Muscle of arm (tissue), 12 donors: ENCODE measurements around the gene CAMTA2. TPM values are rescaled to one million over a fixed set of nuclear protein-coding genes. Genes with fewer than 3 reads are reported as not detected.

Experiments
- DNase-seq: peaks from one replicate; pipeline ENCODE4 v3.0.0-alpha.2; 2013
- polyA plus RNA-seq, 12 donors: library from polyadenylated mRNA; unstranded; fragments of 120-200 nt; gene quantifications; one replicate each; pipeline ENCODE4 v1.2.1, GENCODE V29; 2013; ENCODE audit not compliant: insufficient read length in 12 of 12

The CAMTA2 gene
- polyA plus RNA-seq, 12 donors: 13.8 to 52.0 (median 23.3) TPM; not detected in 1

DNA sequence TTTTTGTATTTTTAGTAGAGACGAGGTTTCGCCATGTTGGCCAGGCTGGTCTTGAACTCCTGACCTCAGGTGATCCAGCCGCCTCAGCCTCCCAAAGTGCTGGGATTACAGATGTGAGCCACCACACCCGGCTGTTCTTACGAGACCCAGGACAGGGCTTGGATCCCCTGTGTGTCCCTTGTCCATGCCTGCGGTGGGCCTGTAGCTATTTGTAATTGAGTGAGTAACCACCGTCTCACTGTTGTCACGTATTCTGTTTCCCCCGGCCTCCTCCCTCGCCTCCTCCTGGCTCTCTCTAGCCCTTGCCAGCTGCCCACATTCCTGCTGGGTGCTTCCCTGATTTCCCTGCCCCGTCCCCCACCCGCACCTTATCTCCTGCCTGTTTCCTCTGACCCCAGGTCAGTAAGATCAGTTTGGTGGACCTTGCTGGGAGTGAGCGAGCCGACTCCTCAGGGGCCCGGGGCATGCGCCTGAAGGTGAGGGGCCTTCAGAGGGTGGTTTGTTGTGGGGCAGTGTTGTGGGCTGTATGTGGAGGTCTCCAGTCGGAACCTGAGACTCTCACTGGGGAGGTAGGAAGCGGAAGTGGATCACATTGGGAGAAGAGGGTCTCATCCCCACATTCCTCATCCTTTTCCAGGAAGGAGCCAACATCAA is 15.9 kb upstream of the CAMTA2 start:
- DNase-seq: no peak

GRCh38 chr17:5002121-5002788 is 14.8 kb upstream of the CAMTA2 start:
- DNase-seq: no peak

GRCh38 chr17:5000237-5000639 is 12.8 kb upstream of the CAMTA2 start:
- DNase-seq: no peak

- DNase-seq: no peak
Measured at GRCh38 chr17:4999430-5000093, 12.1 kb upstream of the CAMTA2 start.

GRCh38 chr17:4998732-4999429 is 11.4 kb upstream of the CAMTA2 start:
- no peak for DNase-seq

DNA sequence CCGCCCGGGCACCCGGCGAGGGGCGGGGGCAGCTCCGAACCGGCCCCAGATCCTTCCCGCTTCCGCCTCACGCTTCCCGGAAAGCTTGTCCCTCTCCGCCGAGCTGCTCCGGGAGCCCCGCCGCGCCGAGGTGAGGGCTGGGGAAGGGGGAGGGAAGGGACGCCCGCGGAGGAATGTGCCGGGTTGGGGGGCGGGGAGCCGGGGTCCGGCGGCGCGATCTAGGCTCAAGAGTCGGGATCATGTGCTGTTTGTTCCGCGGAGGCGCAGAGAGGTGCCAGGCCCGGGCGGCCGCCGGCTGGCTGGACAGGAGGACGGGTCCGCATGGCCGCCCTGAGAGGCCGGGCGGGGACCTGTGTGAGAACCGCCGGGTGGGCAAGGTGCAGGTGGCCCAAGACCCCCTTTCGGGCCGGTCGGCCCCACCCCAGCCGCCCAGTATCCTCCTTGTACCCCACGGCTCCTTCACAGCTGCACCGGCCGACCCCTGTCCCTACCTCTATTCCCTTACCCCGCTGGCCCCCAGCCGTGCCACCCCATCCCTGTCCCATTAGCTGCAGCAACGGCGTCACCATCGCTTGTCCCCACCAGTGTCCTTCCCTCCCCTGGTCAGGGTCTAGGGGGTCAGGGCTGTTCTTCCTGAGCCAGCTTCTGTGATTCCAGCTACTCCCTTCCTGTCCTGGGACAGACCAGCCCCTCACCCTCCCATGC is 10.7 kb upstream of the CAMTA2 start:
- peak; percentile 25 for DNase-seq

- DNase-seq: peak; percentile 91
Measured at GRCh38 chr17:4997302-4998026, 10.0 kb upstream of the CAMTA2 start, which contains the start of the genes INCA1 and KIF1C. TSS of gene INCA1 (minus strand) at chr17:4997522. CDS start at chr17:4994437, 3,085 bp downstream. TSS of gene KIF1C (plus strand) at chr17:4997950. CDS start at chr17:5000247, 2,297 bp downstream.

- no peak for DNase-seq
Measured at GRCh38 chr17:4994081-4994595, 6.7 kb upstream of the CAMTA2 start.

DNA sequence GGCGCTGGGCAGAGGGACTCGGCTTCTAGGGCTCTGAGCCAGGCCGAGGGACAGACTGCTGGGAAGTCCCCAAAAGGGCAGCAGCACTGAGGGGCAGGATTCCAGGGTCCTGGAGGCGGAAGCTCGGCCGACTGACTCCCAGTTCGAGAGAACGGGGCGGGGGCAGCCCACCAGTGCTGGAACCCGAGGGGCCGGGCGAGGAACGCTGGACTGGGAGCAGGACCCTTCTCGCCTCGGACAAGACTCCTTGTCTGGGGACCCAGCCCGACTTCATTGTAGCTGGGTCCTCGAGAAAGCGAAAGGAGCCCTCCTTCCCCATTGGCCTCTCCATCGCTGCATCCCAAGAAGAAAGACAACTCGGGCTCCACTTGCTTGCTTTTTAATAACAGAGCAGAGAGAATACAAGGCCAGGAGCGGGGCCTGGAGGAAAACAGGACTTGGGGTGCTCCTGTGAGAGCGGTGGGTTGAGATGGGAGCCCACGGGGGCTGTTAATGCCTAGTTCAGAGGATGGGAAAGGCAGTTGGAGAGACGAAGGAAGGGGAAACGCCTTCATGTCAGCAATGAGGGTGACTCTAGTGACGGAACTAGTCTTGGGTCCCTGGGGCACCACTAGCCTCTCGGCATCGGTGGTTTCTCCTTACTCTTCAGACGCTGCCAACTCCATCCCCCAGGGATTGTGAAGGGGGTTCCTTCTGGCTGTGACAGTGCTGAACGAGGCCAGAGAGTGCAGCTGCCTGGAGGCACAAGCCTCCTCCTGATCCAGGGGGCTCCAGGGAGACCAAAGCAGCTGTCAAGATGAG is 492 bp upstream of the CAMTA2 start:
- DNase-seq: peak; percentile 45

GRCh38 chr17:4986403-4986802 is 1.1 kb downstream of the CAMTA2 start:
- DNase-seq: no peak

DNA sequence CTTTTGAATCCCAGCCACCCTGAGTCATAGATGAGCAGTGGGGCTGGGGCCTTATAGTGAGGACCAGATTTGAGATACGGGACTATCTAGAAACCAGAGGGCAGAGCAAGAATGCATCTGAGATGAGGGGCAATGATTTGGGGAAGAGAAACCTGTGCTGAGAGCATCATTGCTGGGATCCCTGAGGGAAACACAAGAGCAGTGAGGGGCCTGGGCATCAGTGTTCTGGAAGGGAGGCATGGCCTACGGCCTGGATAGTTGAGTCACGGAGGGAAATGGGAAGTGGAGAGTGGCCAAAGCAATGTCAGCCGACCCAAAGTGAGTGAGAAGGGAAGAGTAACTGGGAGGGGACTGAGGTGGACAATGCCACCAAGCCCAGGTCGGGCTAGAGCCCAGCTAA is 5.2 kb downstream of the CAMTA2 start:
- DNase-seq: no peak

DNA sequence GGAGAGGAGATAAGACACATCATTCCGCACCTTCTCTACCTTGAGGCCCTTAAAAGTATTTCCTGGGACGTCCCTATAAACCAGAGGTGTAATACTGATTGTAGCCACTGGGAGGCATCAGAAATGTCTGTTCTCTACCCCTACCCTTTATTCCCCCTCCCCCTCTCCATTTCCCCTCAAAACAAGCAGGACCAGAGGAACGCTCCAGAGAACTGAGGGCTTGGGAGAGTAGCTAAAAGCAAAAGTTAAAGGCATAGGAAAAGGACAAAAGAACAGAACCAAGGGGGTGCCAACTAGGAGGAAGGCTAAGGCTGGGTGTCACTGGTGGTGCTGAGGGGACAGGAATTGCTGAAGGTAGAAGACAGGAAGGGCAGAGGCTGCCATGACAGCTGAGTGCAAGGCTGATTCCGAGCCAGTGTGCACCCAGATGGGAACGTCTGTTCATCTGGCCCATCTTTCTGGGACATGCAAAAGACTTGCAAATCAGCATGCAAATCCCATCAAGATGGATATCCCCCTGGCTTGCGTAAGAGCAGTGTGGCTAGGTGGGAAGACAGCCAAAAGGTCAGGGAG is 6.7 kb downstream of the CAMTA2 start:
- peak; percentile 67 for DNase-seq

DNA sequence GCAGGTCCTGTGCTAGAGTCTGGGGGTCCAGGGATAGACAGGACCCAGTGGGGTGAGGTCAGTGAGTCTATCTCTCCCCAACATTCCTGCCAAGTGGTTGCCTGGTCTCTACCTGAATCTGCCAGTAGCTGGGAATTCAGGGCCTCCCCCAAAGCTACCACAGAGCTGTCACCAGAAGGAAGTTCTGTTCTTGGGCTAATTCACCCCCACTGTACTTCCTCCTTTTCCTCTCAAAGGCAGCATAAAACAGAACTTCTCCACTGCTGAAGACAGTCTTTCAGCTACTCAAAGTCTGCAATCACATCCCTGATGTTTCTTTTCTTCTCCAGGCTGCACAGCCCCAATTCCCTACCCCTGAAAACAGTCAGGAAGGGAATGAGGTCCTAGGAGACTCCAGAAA is 8.7 kb downstream of the CAMTA2 start:
- no peak for DNase-seq

GRCh38 chr17:4974115-4974670 is 13.3 kb downstream of the CAMTA2 start:
- DNase-seq: no peak

- no peak for DNase-seq
Measured at GRCh38 chr17:4973256-4974114, 14.0 kb downstream of the CAMTA2 start.

DNA sequence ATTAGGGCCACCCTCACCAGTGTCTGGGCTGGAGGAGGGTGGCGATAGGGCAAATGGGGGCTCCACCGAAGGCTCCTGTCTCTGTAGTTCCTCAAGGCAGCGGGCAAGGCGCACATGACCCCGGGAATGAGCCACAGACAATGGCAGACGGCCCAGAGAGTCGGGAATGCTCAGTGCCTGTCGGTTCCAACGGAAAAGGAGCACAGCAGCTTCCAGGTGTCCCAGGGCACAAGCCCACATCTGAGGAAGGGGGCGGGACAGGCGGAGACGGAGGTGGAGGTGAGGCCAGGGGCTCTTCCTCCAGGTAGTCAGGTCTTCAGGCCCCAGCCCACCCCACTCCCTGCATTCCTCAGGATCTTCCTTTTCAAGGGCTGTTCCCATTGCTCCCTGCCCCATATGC is 14.7 kb downstream of the CAMTA2 start:
- no peak for DNase-seq

- no peak for DNase-seq
Measured at GRCh38 chr17:4972322-4972721, 15.2 kb downstream of the CAMTA2 start.

DNA sequence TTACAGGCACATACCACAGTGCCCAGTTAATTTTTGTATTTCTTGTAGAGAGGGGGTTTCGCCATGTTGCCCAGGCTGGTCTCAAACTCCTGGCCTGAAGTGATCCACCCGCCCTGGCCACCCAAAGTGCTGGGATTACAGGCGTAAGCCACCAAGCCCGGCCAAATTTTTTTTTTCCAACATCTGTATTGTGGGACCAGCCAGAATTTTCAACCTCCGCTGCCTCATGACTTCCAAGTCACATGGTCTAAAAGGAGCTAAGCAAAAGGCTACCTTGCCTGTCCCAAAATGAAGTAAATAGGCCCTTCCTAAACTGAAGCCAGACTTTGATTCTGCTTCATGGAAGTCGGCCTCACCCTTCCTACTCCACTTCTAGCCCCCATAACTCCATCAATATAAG is 15.6 kb downstream of the CAMTA2 start:
- DNase-seq: no peak
